IMR-90 (cell line): ENCODE results near the gene NR5A2. TPM values are rescaled to one million over a fixed set of nuclear protein-coding genes. Genes with fewer than 3 reads are reported as not detected.
A peak's percentile ranks its signal among the peaks of the same experiment; 100 is the strongest.

ENCODE experiments used
- ATAC-seq: fragments of 200-7000 bp; cut with Tn5 transposase; 2 replicates; pipeline ENCODE4 v1.9.1; 2020; ENCODE audit warnings: low read depth, mild to moderate bottlenecking, moderate library complexity
- BruUV-seq: library from RNA; stranded (reverse); fragments of 400-500 nt; replicated peaks from 2 replicates; lab custom pipeline; 2021; lab: Mats Ljungman, UMichigan
- CTCF ChIA-PET: fragments of 300-600 bp; formaldehyde crosslinking; extraction: SDS; loops from one replicate; lab custom pipeline; 2021; ENCODE audit warnings: antibody characterized with exemption; lab: Yijun Ruan, JAX
- POLR2A ChIA-PET: fragments of 300-600 bp; sonication (Branson Sonifier 250); formaldehyde crosslinking; loops from one replicate; lab custom pipeline; 2022; ENCODE audit warnings: antibody characterized with exemption; ENCODE audit not compliant: unreplicated experiment; lab: Charles Lee
- DNase-seq: peaks from one replicate; pipeline ENCODE4 v3.0.0; 2013
- H2AFZ ChIP-seq: replicated peaks from 2 replicates; pipeline ENCODE3; 2013; ENCODE audit warnings: low read length, mild to moderate bottlenecking; ENCODE audit not compliant: poor library complexity
- H2AK5ac ChIP-seq: 2 replicates; pipeline ENCODE4 v1.6.1; 2013; ENCODE audit warnings: low read depth, low read length, inconsistent platforms
- H2AK9ac ChIP-seq: replicated peaks from 2 replicates; pipeline ENCODE3; 2013; ENCODE audit warnings: mild to moderate bottlenecking, low read depth, low read length, moderate library complexity; ENCODE audit not compliant: poor library complexity
- H2BK120ac ChIP-seq: 2 replicates; pipeline ENCODE4 v1.6.1; 2013; ENCODE audit warnings: low read depth, low read length, inconsistent platforms
- H2BK15ac ChIP-seq: 3 replicates; pipeline ENCODE4 v1.6.1; 2013; ENCODE audit warnings: low read depth, low read length, inconsistent platforms
- H2BK20ac ChIP-seq: 2 replicates; pipeline ENCODE4 v1.6.1; 2013; ENCODE audit warnings: low read depth, mild to moderate bottlenecking, inconsistent platforms, low read length, moderate library complexity
- H2BK5ac ChIP-seq: 2 replicates; pipeline ENCODE4 v1.6.1; 2013; ENCODE audit warnings: mild to moderate bottlenecking, low read depth, low read length, inconsistent platforms; ENCODE audit not compliant: poor library complexity, severe bottlenecking
- H3K14ac ChIP-seq: replicated peaks from 2 replicates; pipeline ENCODE4 v1.6.1; 2013; ENCODE audit warnings: low read depth, low read length, inconsistent platforms
- H3K18ac ChIP-seq: 2 replicates; pipeline ENCODE4 v1.6.1; 2013; ENCODE audit warnings: low read depth, low read length, control low read depth
- H3K23ac ChIP-seq: 2 replicates; pipeline ENCODE4 v1.6.1; 2013; ENCODE audit warnings: low read depth, low read length, inconsistent platforms
- H3K27ac ChIP-seq: 2 replicates; pipeline ENCODE4 v1.5.1; 2013; ENCODE audit warnings: mild to moderate bottlenecking, control low read depth, low read length; ENCODE audit not compliant: insufficient read depth
- H3K27me3 ChIP-seq: 2 replicates; pipeline ENCODE4 v1.6.1; 2013; ENCODE audit warnings: low read length; ENCODE audit not compliant: control insufficient read depth, insufficient read depth
- H3K36me3 ChIP-seq: 2 replicates; pipeline ENCODE4 v1.6.1; 2013; ENCODE audit warnings: low read length, mixed read lengths; ENCODE audit not compliant: control insufficient read depth, insufficient read depth
- H3K4ac ChIP-seq: 2 replicates; pipeline ENCODE4 v1.6.1; 2013; ENCODE audit warnings: low read depth, low read length, inconsistent platforms
- H3K4me1 ChIP-seq: 2 replicates; pipeline ENCODE4 v1.6.1; 2013; ENCODE audit warnings: low read length, mixed read lengths; ENCODE audit not compliant: control insufficient read depth, insufficient read depth
- H3K4me2 ChIP-seq: 2 replicates; pipeline ENCODE4 v1.6.1; 2013; ENCODE audit warnings: low read depth, mild to moderate bottlenecking, control low read depth, low read length, moderate library complexity
- H3K4me3 ChIP-seq: 2 replicates; pipeline ENCODE4 v1.5.1; 2013; ENCODE audit warnings: low read depth, mild to moderate bottlenecking, control low read depth, low read length, moderate library complexity; ENCODE audit not compliant: insufficient read depth
- H3K56ac ChIP-seq: 2 replicates; pipeline ENCODE4 v1.6.1; 2013; ENCODE audit warnings: low read length, inconsistent platforms; ENCODE audit not compliant: insufficient read depth; ENCODE audit errors: extremely low read depth
- H3K79me1 ChIP-seq, 2 experiments: 2 replicates each; pipeline ENCODE4 v1.6.1; 2013; ENCODE audit warnings: low read length in 2 of 2, inconsistent platforms in 1 of 2, low read depth in 1 of 2
- H3K9ac ChIP-seq: 2 replicates; pipeline ENCODE4 v1.6.1; 2013; ENCODE audit warnings: low read depth, low read length, control low read depth
- H3K9me1 ChIP-seq: 2 replicates; pipeline ENCODE4 v1.6.1; 2013; ENCODE audit warnings: low read length, inconsistent platforms; ENCODE audit not compliant: insufficient read depth
- H3K9me3 ChIP-seq: 2 replicates; pipeline ENCODE4 v1.6.1; 2013; ENCODE audit warnings: low read length; ENCODE audit not compliant: control insufficient read depth, insufficient read depth
- H4K20me1 ChIP-seq: 2 replicates; pipeline ENCODE4 v1.6.1; 2013; ENCODE audit warnings: low read length, inconsistent platforms; ENCODE audit not compliant: insufficient read depth
- H4K5ac ChIP-seq: 2 replicates; pipeline ENCODE4 v1.6.1; 2013; ENCODE audit warnings: mild to moderate bottlenecking, low read depth, low read length, control low read depth
- H4K8ac ChIP-seq, 2 experiments: 2 replicates each; pipeline ENCODE4 v1.6.1; 2013; ENCODE audit warnings: low read depth in 2 of 2, low read length in 2 of 2, control low read depth in 1 of 2, inconsistent platforms in 1 of 2
- H4K91ac ChIP-seq: 2 replicates; pipeline ENCODE4 v1.6.1; 2013; ENCODE audit warnings: low read depth, low read length, inconsistent platforms; ENCODE audit not compliant: insufficient read depth
- CHD1 ChIP-seq: IDR thresholded peaks from 2 replicates; pipeline ENCODE4 v1.6.1; 2012; ENCODE audit warnings: low read depth, low read length, improper control_type of control experiment
- ELK1 ChIP-seq: fragments of 150-350 bp; IDR thresholded peaks from 2 replicates; pipeline ENCODE4 v1.6.1; 2016; ENCODE audit warnings: low read depth, mild to moderate bottlenecking, low read length, moderate library complexity, borderline replicate concordance
- FOS ChIP-seq: fragments of 150-350 bp; IDR thresholded peaks from 2 replicates; pipeline ENCODE4 v1.6.1; 2016; ENCODE audit warnings: low read depth, low read length
- MAZ ChIP-seq: IDR thresholded peaks from 2 replicates; pipeline ENCODE4 v1.6.1; 2012; ENCODE audit warnings: low read depth, mild to moderate bottlenecking, low read length, improper control_type of control experiment, moderate library complexity, borderline replicate concordance
- MXI1 ChIP-seq: IDR thresholded peaks from 2 replicates; pipeline ENCODE4 v1.6.1; 2012; ENCODE audit warnings: low read depth, mild to moderate bottlenecking, low read length, moderate library complexity, borderline replicate concordance
- NFE2L2 ChIP-seq: fragments of 150-350 bp; IDR thresholded peaks from 2 replicates; pipeline ENCODE4 v1.6.1; 2016; ENCODE audit warnings: low read depth, mild to moderate bottlenecking, low read length
- POLR2A ChIP-seq: IDR thresholded peaks from 2 replicates; pipeline ENCODE4 v1.6.1; 2012; ENCODE audit warnings: mild to moderate bottlenecking, low read depth, low read length
- RAD21 ChIP-seq: IDR thresholded peaks from 2 replicates; pipeline ENCODE4 v1.6.1; 2012; ENCODE audit warnings: low read length, improper control_type of control experiment
- RCOR1 ChIP-seq: IDR thresholded peaks from 2 replicates; pipeline ENCODE4 v1.6.1; 2012; ENCODE audit warnings: mild to moderate bottlenecking, low read length, improper control_type of control experiment; ENCODE audit not compliant: insufficient replicate concordance
- RFX5 ChIP-seq: IDR thresholded peaks from 2 replicates; pipeline ENCODE4 v1.8.0; 2012; ENCODE audit warnings: low read depth, mild to moderate bottlenecking, low read length, moderate library complexity
- SMC3 ChIP-seq: fragments of 150-350 bp; IDR thresholded peaks from 2 replicates; pipeline ENCODE4 v1.6.1; 2016; ENCODE audit warnings: low read depth, mild to moderate bottlenecking, antibody characterized with exemption, low read length, moderate library complexity
- WGBS, 2 experiments: methylation state at CpG; one replicate each; pipeline versions ENCODE4 v1.1.5 to v1.1.7; 2013; ENCODE audit warnings: missing lambda C conversion rate in 2 of 2; ENCODE audit not compliant: insufficient read length in 1 of 2; ENCODE audit errors: extremely low coverage in 2 of 2; 5-methylcytosine and 5-hydroxymethylcytosine counted together
- dilution Hi-C: fragments of 300-500 bp; cut with HindIII; formaldehyde crosslinking; loops from one replicate; pipeline ENCODE4 v1.14.3; 2018; ENCODE audit warnings: low sequenced_read_pairs; ENCODE audit not compliant: unreplicated experiment
- in situ Hi-C: fragments of 300-500 bp; cut with MboI; formaldehyde crosslinking; loops from 3 replicates; pipeline ENCODE4 v1.14.3; 2019; ENCODE audit warnings: low sequenced_read_pairs, inconsistent platforms, mixed read lengths
- intact Hi-C: fragments of 100-400 bp; cut with micrococcal nuclease; formaldehyde crosslinking; loops from 2 replicates; pipeline ENCODE4 v1.10.0; 2022
- polyA plus RNA-seq, 3 experiments: library from polyadenylated mRNA; depleted of rRNA; stranded (reverse); fragments of >200 nt; gene quantifications; 2 replicates each; pipeline ENCODE4 v1.2.3, GENCODE V29; 2012; ENCODE audit warnings: low replicate concordance in 1 of 3
- total RNA-seq: library from RNA; depleted of rRNA; stranded (reverse); fragments of >200 nt; gene quantifications from 2 replicates; pipeline ENCODE4 v1.2.3, GENCODE V29; 2012

NR5A2 gene
- total and polyA plus RNA-seq, 2 of the 4 experiments (the other 2 are of a cell fraction) = 0.03 to 0.18 TPM

- dilution Hi-C loops (no loop called here), in situ Hi-C loops (no loop called here), intact Hi-C loops (no loop called here)
- H2AK5ac ChIP-seq = no peak overlapping the region
- WGBS, 2 experiments = 15% methylated on average over 16 of the region's 35 CpGs; no CpG with 5 or more reads in 1 of the 2 experiments
- ChIA-PET POLR2A (interaction anchor here (0.6 kb wide), 1 partner anchor 123 kb away, joined by 7 read pairs; no protein-coding TSS in a partner anchor), CTCF (interaction anchor here (1.2 kb wide), 1 partner anchor 15 kb away, joined by 4 read pairs; no protein-coding TSS in a partner anchor)
- no peak overlapping the region for H3K4ac ChIP-seq
- no peak overlapping the region for H2AK9ac ChIP-seq
- H2BK5ac ChIP-seq = no peak overlapping the region
- H4K8ac ChIP-seq = no peak overlapping the region
- H2AFZ ChIP-seq = no peak overlapping the region
- no peak overlapping the region for H3K27ac ChIP-seq
- peaks cover 6% of the 10 kb centered on the region; the same call in 1 of the 2 replicates for H4K20me1 ChIP-seq
- H3K4me3 ChIP-seq = no peak overlapping the region
- H3K36me3 ChIP-seq = no peaks in the 10 kb centered on the region
- H3K18ac ChIP-seq = no peak overlapping the region
- H2BK120ac ChIP-seq = no peak overlapping the region
- no TSS peak for BruUV-seq
- no peaks in the 10 kb centered on the region for H3K79me1 ChIP-seq
- no peak overlapping the region for H4K91ac ChIP-seq
- H3K27me3 ChIP-seq = peaks cover 75% of the 10 kb centered on the region
- no peak overlapping the region for H3K9ac ChIP-seq
- H2BK20ac ChIP-seq = no peak overlapping the region
- no peak overlapping the region for H3K23ac ChIP-seq
- DNase-seq (no peak), ATAC-seq (no peak)
- H3K56ac ChIP-seq = no peak overlapping the region
- H4K5ac ChIP-seq = no peak overlapping the region
- peaks cover 2% of the 10 kb centered on the region; the same call in 1 of the 2 replicates for H3K4me1 ChIP-seq
- peak overlapping the region; percentile 10; the same call in 1 of the 2 replicates for H3K4me2 ChIP-seq
- no peak overlapping the region for H3K14ac ChIP-seq
- H2BK15ac ChIP-seq = no peak overlapping the region
- H3K9me1 ChIP-seq = no peaks in the 10 kb centered on the region
- H3K9me3 ChIP-seq = peaks cover 7% of the 10 kb centered on the region; the same call in 1 of the 2 replicates
- TF ChIP-seq RAD21 (no peak), CHD1 (no peak), RCOR1 (no peak), FOS (no peak), ELK1 (no peak), NFE2L2 (no peak), POLR2A (no peak), MAZ (no peak), MXI1 (no peak), RFX5 (no peak), SMC3 (no peak)
Observed at GRCh38 chr1:200040481-200041138, 13.1 kb downstream of the NR5A2 start.
